ENCODE results near the gene SDC3. TPM values are rescaled to one million over a fixed set of nuclear protein-coding genes. Genes with fewer than 3 reads are reported as not detected.

The SDC3 gene
- total and polyA plus RNA-seq, 8 donors: 29.8 to 65.2 (median 46.0) TPM

DNA sequence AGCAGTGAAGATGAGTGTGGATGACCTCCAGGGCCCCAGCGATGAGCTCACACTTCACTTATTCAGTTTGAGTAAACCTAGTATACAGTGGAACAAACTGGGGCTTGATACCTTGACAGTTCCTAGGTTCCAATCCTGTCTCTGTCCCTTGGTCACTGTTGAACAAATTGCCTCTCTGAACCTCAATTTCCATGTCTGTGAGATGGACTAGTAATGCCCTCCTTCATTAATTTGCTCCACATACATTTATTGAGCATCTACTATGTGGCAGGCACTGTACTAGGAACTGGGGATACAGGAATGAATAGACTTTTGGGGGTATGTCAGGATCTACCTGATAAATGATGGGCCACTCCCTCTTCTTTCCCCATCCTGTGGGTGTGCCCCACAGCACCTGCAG lies 57.3 kb downstream of the SDC3 start:
- intact Hi-C loops (cut with DNase I): no loop called here
- ATAC-seq (no peak), DNase-seq (no peak)
- H3K4me3 ChIP-seq: no peak overlapping the region
- H3K36me3 ChIP-seq: no peaks in the 10 kb centered on the region
- TF ChIP-seq, protein P1, sequence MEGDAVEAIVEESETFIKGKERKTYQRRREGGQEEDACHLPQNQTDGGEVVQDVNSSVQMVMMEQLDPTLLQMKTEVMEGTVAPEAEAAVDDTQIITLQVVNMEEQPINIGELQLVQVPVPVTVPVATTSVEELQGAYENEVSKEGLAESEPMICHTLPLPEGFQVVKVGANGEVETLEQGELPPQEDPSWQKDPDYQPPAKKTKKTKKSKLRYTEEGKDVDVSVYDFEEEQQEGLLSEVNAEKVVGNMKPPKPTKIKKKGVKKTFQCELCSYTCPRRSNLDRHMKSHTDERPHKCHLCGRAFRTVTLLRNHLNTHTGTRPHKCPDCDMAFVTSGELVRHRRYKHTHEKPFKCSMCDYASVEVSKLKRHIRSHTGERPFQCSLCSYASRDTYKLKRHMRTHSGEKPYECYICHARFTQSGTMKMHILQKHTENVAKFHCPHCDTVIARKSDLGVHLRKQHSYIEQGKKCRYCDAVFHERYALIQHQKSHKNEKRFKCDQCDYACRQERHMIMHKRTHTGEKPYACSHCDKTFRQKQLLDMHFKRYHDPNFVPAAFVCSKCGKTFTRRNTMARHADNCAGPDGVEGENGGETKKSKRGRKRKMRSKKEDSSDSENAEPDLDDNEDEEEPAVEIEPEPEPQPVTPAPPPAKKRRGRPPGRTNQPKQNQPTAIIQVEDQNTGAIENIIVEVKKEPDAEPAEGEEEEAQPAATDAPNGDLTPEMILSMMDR (IDR thresholded peaks at IDR 0.05): no peak
- H3K27me3 ChIP-seq: peaks cover 0 to 18% of the 10 kb centered on the region in 2 donors
- H3K4me1 ChIP-seq: peaks cover 0 to 21% of the 10 kb centered on the region in 2 donors
- no peaks in the 10 kb centered on the region for H3K9me3 ChIP-seq
- no peak overlapping the region for H3K27ac ChIP-seq

DNA sequence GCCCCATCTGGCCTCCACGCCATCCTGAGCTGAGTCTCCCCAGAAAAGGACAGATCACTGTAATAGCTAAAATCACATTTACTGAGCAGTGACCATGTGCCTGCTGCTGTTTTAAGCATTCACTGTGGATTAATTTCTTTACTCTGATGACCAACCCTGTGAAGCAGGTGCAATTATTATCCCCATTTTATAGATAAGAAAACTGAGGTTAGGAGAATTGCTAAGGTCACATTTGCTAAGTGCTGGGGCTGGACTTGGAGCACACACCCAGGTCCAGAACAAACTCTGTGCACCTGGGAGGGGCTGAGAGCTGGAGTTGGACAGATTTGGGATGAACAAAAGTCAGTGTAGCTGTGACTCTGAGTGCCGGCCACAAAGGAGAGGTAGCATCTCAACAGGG lies 58.0 kb downstream of the SDC3 start:
- TF ChIP-seq, protein P1 (IDR thresholded peaks at IDR 0.05): no peak
- no peak for ATAC-seq
- Histone ChIP-seq H3K4me3 (no peak overlapping the region), H3K9me3 (no peaks in the 10 kb centered on the region), H3K36me3 (no peaks in the 10 kb centered on the region), H3K4me1 (peaks cover 0 to 21% of the 10 kb centered on the region in 2 donors), H3K27ac (no peak overlapping the region), H3K27me3 (peaks cover 0 to 23% of the 10 kb centered on the region in 2 donors)
- intact Hi-C loops (cut with DNase I): no loop called here
- no peak for DNase-seq

- TF ChIP-seq, protein P1 (IDR thresholded peaks at IDR 0.05): no peak
- H3K36me3 ChIP-seq: no peaks in the 10 kb centered on the region
- peak overlapping the region in 1 of 2 donors; percentile 73 for H3K27ac ChIP-seq
- intact Hi-C loops (cut with DNase I): no loop called here
- H3K4me3 ChIP-seq: no peak overlapping the region
- peaks cover 0 to 44% of the 10 kb centered on the region in 2 donors for H3K27me3 ChIP-seq
- DNase-seq: no peak
- peaks cover 0 to 21% of the 10 kb centered on the region in 2 donors for H3K4me1 ChIP-seq
- no peaks in the 10 kb centered on the region for H3K9me3 ChIP-seq
- no peak for ATAC-seq
These were observed 60.4 kb downstream of the SDC3 start for GRCh38 chr1:30848130-30848529.

DNA sequence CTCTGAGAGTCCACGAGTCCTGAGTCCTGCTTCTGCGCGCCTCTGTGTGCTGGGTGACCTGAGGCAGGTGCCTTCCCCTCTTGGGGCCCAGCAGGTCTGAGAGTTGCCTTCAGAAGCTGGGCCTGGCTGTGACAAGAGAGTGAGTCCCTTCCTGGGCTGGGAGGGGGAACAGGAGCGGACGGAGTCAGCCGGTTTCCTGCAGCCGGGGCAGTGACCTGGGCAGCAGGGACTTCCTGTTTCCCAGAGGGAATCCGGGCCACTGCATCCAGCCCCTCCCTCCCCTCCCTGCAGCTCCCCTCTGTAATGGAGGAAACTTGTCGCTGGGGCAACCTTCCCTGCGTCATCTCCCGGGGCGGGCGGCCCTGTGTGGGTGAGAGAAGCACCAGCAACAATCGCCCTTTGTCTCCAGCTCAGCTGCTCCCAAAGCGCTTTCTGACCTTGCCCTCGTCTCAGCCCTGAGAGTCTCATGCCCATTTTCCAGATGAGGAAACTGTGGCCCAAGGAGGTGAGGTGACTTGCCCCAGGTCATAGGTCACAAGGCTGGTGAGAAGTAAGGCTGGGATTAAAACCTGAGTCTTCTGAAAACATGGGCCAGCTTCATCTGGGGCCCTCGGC lies 61.1 kb downstream of the SDC3 start:
- no peaks in the 10 kb centered on the region for H3K9me3 ChIP-seq
- H3K4me1 ChIP-seq: peaks cover 0 to 19% of the 10 kb centered on the region in 2 donors
- H3K27me3 ChIP-seq: peaks cover 0 to 50% of the 10 kb centered on the region in 2 donors
- DNase-seq (peak in 3 of 4 donors; percentile 75 to 84 (median 77)), ATAC-seq (peak; percentile 63)
- intact Hi-C loops (cut with DNase I): no loop called here
- TF ChIP-seq, protein P1 (IDR thresholded peaks at IDR 0.05): no peak
- no peaks in the 10 kb centered on the region for H3K36me3 ChIP-seq
- peak overlapping the region; percentile 53 to 73 for H3K27ac ChIP-seq
- no peak overlapping the region for H3K4me3 ChIP-seq

DNA sequence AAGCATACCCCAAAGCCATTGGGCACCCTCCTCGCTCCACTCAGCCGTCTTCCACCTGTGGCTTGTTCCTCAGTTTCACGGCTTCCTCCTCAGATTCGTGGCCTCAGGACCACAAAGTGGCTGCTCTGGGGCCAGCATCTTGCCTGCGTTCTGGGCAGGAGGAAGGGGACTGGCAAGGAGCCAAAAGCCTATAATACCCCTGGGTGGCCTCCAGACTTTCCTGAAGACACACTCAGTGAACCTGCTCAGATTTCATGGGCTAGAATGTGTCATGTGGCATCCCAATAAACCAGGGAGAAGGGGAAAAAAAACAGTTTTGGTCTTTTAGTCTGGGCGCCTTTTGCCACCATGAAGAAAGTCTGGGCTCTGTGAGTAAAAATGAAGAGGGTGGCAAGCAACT lies 62.0 kb downstream of the SDC3 start:
- TF ChIP-seq, protein P1 (IDR thresholded peaks at IDR 0.05): no peak
- Histone ChIP-seq H3K27ac (peak overlapping the region; percentile 53 to 73), H3K27me3 (peaks cover 0 to 59% of the 10 kb centered on the region in 2 donors), H3K4me1 (peaks cover 0 to 11% of the 10 kb centered on the region in 2 donors), H3K9me3 (no peaks in the 10 kb centered on the region), H3K36me3 (no peaks in the 10 kb centered on the region), H3K4me3 (no peak overlapping the region)
- ATAC-seq (no peak), DNase-seq (no peak)
- intact Hi-C loops (cut with DNase I): no loop called here
